ENCODE measurements around the gene USP34.

USP34 gene

GRCh38 chr2:61434314-61434713 lies 36.6 kb downstream of the USP34 start:
- TF ChIP-seq REST (IDR thresholded peaks at IDR 0.05; ENCODE audit: low read depth) (no peak), FOXM1 (IDR thresholded peaks at IDR 0.05; ENCODE audit: borderline replicate concordance, low read depth) (no peak), CREB1 (IDR thresholded peaks at IDR 0.05; ENCODE audit: low read depth) (no peak), EGR1 (IDR thresholded peaks at IDR 0.05) (no peak), YY1 (IDR thresholded peaks at IDR 0.05; ENCODE audit: low read depth) (no peak), MAX (IDR thresholded peaks at IDR 0.05) (no peak), USF1 (IDR thresholded peaks at IDR 0.05) (no peak), TEAD4 (IDR thresholded peaks at IDR 0.05) (no peak), CEBPB (IDR thresholded peaks at IDR 0.05) (no peak)

- TF ChIP-seq TCF12 (IDR thresholded peaks at IDR 0.05; ENCODE audit: low read depth), result no peak
- no peak for TF ChIP-seq USF1 (IDR thresholded peaks at IDR 0.05)
- no peak for TF ChIP-seq TEAD4 (IDR thresholded peaks at IDR 0.05)
- TF ChIP-seq EP300 (IDR thresholded peaks at IDR 0.05; ENCODE audit: borderline replicate concordance), result no peak
- TF ChIP-seq NFIC (IDR thresholded peaks at IDR 0.05), result no peak
- TF ChIP-seq CREB1 (IDR thresholded peaks at IDR 0.05; ENCODE audit: low read depth), result no peak
- no peak for TF ChIP-seq YY1 (IDR thresholded peaks at IDR 0.05; ENCODE audit: low read depth)
- no peak for TF ChIP-seq RAD21 (IDR thresholded peaks at IDR 0.05; ENCODE audit: low read depth)
- TF ChIP-seq ZBTB7A (IDR thresholded peaks at IDR 0.05; ENCODE audit: low read depth), result no peak
- no peak for TF ChIP-seq EGR1 (IDR thresholded peaks at IDR 0.05)
- TF ChIP-seq MAX (IDR thresholded peaks at IDR 0.05), result no peak
- TF ChIP-seq REST (IDR thresholded peaks at IDR 0.05; ENCODE audit: low read depth), result no peak
- TF ChIP-seq CEBPB (IDR thresholded peaks at IDR 0.05), result no peak
- TF ChIP-seq FOXM1 (IDR thresholded peaks at IDR 0.05; ENCODE audit: borderline replicate concordance, low read depth), result no peak
Measured at GRCh38 chr2:61433606-61434005, 37.3 kb downstream of the USP34 start.

- no peak for TF ChIP-seq NFIC (IDR thresholded peaks at IDR 0.05)
- no peak for TF ChIP-seq TAF1 (IDR thresholded peaks at IDR 0.05; ENCODE audit: low read depth)
- no peak for TF ChIP-seq EP300 (IDR thresholded peaks at IDR 0.05; ENCODE audit: borderline replicate concordance)
- no peak for TF ChIP-seq EGR1 (IDR thresholded peaks at IDR 0.05)
- TF ChIP-seq ZBTB7A (IDR thresholded peaks at IDR 0.05; ENCODE audit: low read depth), result no peak
- TF ChIP-seq RAD21 (IDR thresholded peaks at IDR 0.05; ENCODE audit: low read depth), result no peak
- TF ChIP-seq CREB1 (IDR thresholded peaks at IDR 0.05; ENCODE audit: low read depth), result no peak
- no peak for TF ChIP-seq CEBPB (IDR thresholded peaks at IDR 0.05)
- TF ChIP-seq MAX (IDR thresholded peaks at IDR 0.05), result no peak
- no peak for TF ChIP-seq FOXM1 (IDR thresholded peaks at IDR 0.05; ENCODE audit: borderline replicate concordance, low read depth)
Measured at GRCh38 chr2:61432990-61433389, 37.9 kb downstream of the USP34 start.

GRCh38 chr2:61431345-61431744 lies 39.5 kb downstream of the USP34 start:
- no peak for TF ChIP-seq CEBPB (IDR thresholded peaks at IDR 0.05)

- TF ChIP-seq REST (IDR thresholded peaks at IDR 0.05; ENCODE audit: low read depth) (no peak), RAD21 (IDR thresholded peaks at IDR 0.05; ENCODE audit: low read depth) (peak; percentile 58)
Measured at GRCh38 chr2:61426267-61426897, 44.5 kb downstream of the USP34 start.

Data from Ishikawa (cell line).